Upper lobe of right lung (tissue), 1 donor: ENCODE results near the gene MIX23. TPM values are rescaled to one million over a fixed set of nuclear protein-coding genes. Genes with fewer than 3 reads are reported as not detected.

Experiments used
- ATAC-seq: fragments of 200-7000 bp; cut with Tn5 transposase; one replicate; pipeline ENCODE4 v1.9.1; 2020; ENCODE audit warnings: mild to moderate bottlenecking, moderate library complexity
- DNase-seq: peaks from one replicate; pipeline ENCODE4 v3.0.0-alpha.2; 2020
- H3K27ac ChIP-seq: fragments of 200-600 bp; one replicate; pipeline ENCODE4 v1.8.0; 2022
- H3K27me3 ChIP-seq: fragments of 200-600 bp; one replicate; pipeline ENCODE4 v1.8.0; 2022; ENCODE audit warnings: mild to moderate bottlenecking
- H3K36me3 ChIP-seq: fragments of 200-600 bp; one replicate; pipeline ENCODE4 v1.8.0; 2022
- H3K4me1 ChIP-seq: fragments of 200-600 bp; one replicate; pipeline ENCODE4 v1.8.0; 2022
- H3K4me3 ChIP-seq: fragments of 200-600 bp; one replicate; pipeline ENCODE4 v1.8.0; 2022; ENCODE audit warnings: mild to moderate bottlenecking
- H3K9me3 ChIP-seq: fragments of 200-600 bp; one replicate; pipeline ENCODE4 v1.8.0; 2022
- CTCF ChIP-seq: fragments of 200-600 bp; IDR thresholded peaks from one replicate; pipeline ENCODE4 v1.8.0; 2022; ENCODE audit warnings: antibody characterized with exemption
- intact Hi-C: fragments of 100-400 bp; cut with DNase I; formaldehyde crosslinking; loops from one replicate; pipeline ENCODE4 v1.11.0; 2022
- long read RNA-seq: library from polyadenylated mRNA; unstranded; transcript quantifications from one replicate; pipeline ENCODE4 v2.0.0, GENCODE V29; 2021
- total RNA-seq: library from RNA; stranded (reverse); fragmentation: NEBNext Ultra II Directional; extraction: Animal tissue kit (Norgen Biotek cat#: 25700); gene quantifications from one replicate; pipeline ENCODE4 v1.2.1, GENCODE V29; 2021
- donor health status: DM: no; HTN: yes; CAD: no; lungs with severe emphysema.

MIX23 gene
- total RNA-seq = 20.9 TPM
- long read RNA-seq, transcript CCDC58-201 (5 exons, 720 nt) = major isoform, 5 of 7 reads
- long read RNA-seq, partial matches to known transcripts = 1 of 7 reads
- long read RNA-seq, other reads (novel, unspliced or antisense) = 1 of 7 reads

GRCh38 chr3:122382888-122383666 is at the start of gene MIX23:
TSS of gene MIX23 (minus strand) at chr3:122383231. CDS start at chr3:122383224, 7 bp downstream.
- intact Hi-C loops = no loop called here
- H3K4me3 ChIP-seq = peak within 1 kb of the TSS; percentile 73
- H3K9me3 ChIP-seq = no peaks in the 10 kb centered on the region
- H3K36me3 ChIP-seq = no peaks in the 10 kb centered on the region
- H3K4me1 ChIP-seq = peaks cover 20% of the 10 kb centered on the region
- TF ChIP-seq CTCF = no peak
- H3K27me3 ChIP-seq = no peaks in the 10 kb centered on the region
- H3K27ac ChIP-seq = peak within 1 kb of the TSS; percentile 92
- ATAC-seq = peak; percentile 87
- DNase-seq = peak; percentile 91

- H3K4me3 ChIP-seq = no peak overlapping the region
- no peaks in the 10 kb centered on the region for H3K4me1 ChIP-seq
- no peak overlapping the region for H3K27ac ChIP-seq
- no peaks in the 10 kb centered on the region for H3K27me3 ChIP-seq
- no peak for DNase-seq
- H3K36me3 ChIP-seq = peaks cover 58% of the 10 kb centered on the region
- TF ChIP-seq CTCF = no peak
- intact Hi-C loops = no loop called here
- ATAC-seq = no peak
- no peaks in the 10 kb centered on the region for H3K9me3 ChIP-seq
These were observed 47.3 kb upstream of the MIX23 start for GRCh38 chr3:122430371-122430770.

GRCh38 chr3:122427857-122428471 is 44.9 kb upstream of the MIX23 start:
- H3K36me3 ChIP-seq = peaks cover 56% of the 10 kb centered on the region
- DNase-seq = no peak
- H3K4me3 ChIP-seq = no peak overlapping the region
- no peaks in the 10 kb centered on the region for H3K27me3 ChIP-seq
- no peak for ATAC-seq
- intact Hi-C loops = no loop called here
- no peaks in the 10 kb centered on the region for H3K4me1 ChIP-seq
- H3K27ac ChIP-seq = no peak overlapping the region
- no peak for TF ChIP-seq CTCF
- no peaks in the 10 kb centered on the region for H3K9me3 ChIP-seq

GRCh38 chr3:122421836-122422235 is 38.8 kb upstream of the MIX23 start:
- ATAC-seq (no peak), DNase-seq (no peak)
- H3K27me3 ChIP-seq = no peaks in the 10 kb centered on the region
- H3K27ac ChIP-seq = no peak overlapping the region
- TF ChIP-seq CTCF = no peak
- H3K9me3 ChIP-seq = no peaks in the 10 kb centered on the region
- intact Hi-C loops = no loop called here
- no peak overlapping the region for H3K4me3 ChIP-seq
- peaks cover 47% of the 10 kb centered on the region for H3K36me3 ChIP-seq
- peaks cover 8% of the 10 kb centered on the region for H3K4me1 ChIP-seq

GRCh38 chr3:122421101-122421500 is 38.1 kb upstream of the MIX23 start:
- Histone ChIP-seq H3K27me3 (no peaks in the 10 kb centered on the region), H3K4me1 (peaks cover 9% of the 10 kb centered on the region), H3K9me3 (no peaks in the 10 kb centered on the region), H3K4me3 (no peak overlapping the region), H3K27ac (no peak overlapping the region), H3K36me3 (peaks cover 40% of the 10 kb centered on the region)
- intact Hi-C loops = no loop called here
- TF ChIP-seq CTCF = no peak
- ATAC-seq (no peak), DNase-seq (no peak)
